ENCODE measurements around the gene IL15RA.

The IL15RA gene

GRCh38 chr10:5977471-5978229 lies at the start of gene IL15RA:
Gene IL15RA, minus strand, starts transcription at chr10:5977543. Its CDS starts 51 bp downstream, at chr10:5977492.
- H3K27ac Mint-ChIP-seq: peak within 1 kb of the TSS; percentile 93
- peaks cover 25% of the 10 kb centered on the region for H3K4me1 Mint-ChIP-seq
- peaks cover 22% of the 10 kb centered on the region for H3K36me3 Mint-ChIP-seq
- no peaks in the 10 kb centered on the region for H3K9me3 Mint-ChIP-seq
- peak; percentile 78 to 93 for DNase-seq (ENCODE audit: low spot score in 2 of 2)
- peak; percentile 86 for ATAC-seq
- peak within 1 kb of the TSS; percentile 88 for H3K4me3 Mint-ChIP-seq

DNA sequence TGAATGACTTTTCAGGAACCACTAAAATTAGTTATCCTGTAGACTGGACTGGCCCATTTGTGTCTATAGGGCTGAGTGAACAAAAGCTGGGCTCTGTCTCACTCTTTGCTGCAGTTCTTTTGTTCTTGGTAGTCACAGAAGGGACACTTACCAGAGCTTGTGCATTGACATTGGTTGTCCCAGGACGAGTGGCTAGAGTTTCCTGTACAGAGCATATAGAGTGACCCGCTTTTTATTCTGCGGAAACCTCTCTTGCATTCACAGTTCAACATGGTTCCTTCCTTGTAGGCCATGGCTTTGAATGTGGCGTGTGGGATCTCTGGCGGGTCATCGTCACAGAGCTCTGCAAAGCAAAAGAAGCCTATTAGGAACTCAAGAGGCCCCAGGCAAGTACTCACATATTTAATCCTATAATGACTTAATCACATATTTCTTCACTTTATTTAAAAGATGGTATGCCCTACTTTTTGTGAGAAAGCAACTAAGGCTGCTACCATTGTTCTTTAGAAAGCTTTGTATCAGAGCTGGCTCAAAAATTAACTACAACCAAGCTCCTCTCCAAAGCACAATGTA lies 48.4 kb upstream of the IL15RA start:
- Mint-ChIP-seq H3K4me1 (peaks cover 47% of the 10 kb centered on the region), H3K27ac (peak overlapping the region; percentile 83), H3K36me3 (peaks cover 100% of the 10 kb centered on the region), H3K9me3 (no peaks in the 10 kb centered on the region), H3K4me3 (no peak overlapping the region)
- ATAC-seq (no peak), DNase-seq (ENCODE audit: low spot score in 2 of 2) (peak in 1 of 2 donors; percentile 46)

DNA sequence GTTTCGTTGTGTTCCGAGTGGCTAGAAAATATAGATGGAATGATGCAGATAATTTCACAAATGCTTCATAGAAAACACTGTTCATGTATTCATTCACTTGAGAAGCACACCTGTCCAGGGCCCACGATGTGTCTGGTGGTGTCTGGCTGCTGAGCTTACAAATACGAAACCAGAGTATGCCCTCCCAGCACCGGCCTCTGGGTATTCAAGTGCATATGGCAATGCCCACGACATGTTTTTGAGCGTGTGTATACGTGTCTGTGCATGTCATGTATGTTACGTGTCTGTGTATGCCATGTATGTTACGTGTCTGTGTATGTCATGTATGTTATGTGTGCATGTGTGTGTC lies 47.0 kb upstream of the IL15RA start:
- Mint-ChIP-seq H3K4me1 (peaks cover 60% of the 10 kb centered on the region), H3K36me3 (peaks cover 100% of the 10 kb centered on the region), H3K4me3 (no peak overlapping the region), H3K27ac (peak overlapping the region; percentile 61), H3K9me3 (no peaks in the 10 kb centered on the region)
- ATAC-seq (no peak), DNase-seq (ENCODE audit: low spot score in 2 of 2) (peak in 1 of 2 donors; percentile 46)

DNA sequence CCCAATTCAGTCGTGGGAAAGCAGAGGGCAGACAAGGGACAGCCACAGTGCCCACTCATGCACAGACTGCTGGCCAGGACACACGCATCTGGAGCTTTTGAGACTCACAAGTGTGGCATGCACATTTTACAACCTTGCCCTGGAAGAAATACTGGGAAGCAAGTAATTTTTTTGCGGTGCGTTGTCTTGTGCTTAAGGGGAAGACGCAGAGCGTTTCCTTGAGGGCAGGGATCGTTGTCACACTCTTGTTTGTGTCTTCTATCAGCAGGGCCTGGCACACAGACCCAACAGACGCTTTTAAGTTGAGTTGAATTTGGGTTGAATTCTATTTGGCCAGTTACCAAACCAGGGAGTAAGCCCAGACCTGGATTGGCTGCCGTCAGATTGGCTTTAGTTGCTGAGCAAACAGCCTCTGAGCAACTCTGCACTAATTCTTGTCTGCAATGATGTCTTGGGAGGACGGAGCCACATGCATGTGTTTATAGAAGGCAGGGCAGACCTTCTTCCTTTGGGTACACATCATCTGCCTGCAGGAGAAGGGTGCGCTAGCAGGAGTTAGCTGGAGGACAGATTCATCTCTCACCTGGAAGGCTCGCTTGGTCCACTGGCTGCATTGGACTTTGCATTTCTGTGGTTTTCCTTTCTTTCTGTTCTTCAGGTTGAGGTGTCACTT lies 46.5 kb upstream of the IL15RA start:
- no peaks in the 10 kb centered on the region for H3K9me3 Mint-ChIP-seq
- no peak overlapping the region for H3K4me3 Mint-ChIP-seq
- peaks cover 100% of the 10 kb centered on the region for H3K36me3 Mint-ChIP-seq
- peaks cover 64% of the 10 kb centered on the region for H3K4me1 Mint-ChIP-seq
- H3K27ac Mint-ChIP-seq: peak overlapping the region; percentile 86
- peak in 1 of 2 donors; percentile 43 for DNase-seq (ENCODE audit: low spot score in 2 of 2)
- ATAC-seq: no peak

DNA sequence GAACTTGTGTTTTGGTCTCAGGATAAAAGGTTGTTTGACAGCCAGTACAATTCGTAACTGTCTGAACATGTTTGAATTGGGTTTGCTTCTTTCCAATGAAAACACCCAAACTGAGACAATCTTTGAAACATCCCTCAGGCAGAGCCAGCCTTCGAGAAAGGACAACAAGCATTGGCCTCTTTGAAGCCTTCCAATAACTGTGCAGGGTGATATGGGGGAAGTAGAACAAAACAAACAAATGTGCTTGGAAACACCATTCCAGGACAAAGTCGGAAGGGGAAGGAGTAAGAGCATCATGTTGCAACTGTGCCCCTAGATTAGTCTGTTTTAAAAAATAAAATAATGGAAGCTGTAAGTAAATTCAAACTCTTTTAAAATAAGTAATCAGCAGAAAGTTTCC lies 45.3 kb upstream of the IL15RA start:
- H3K27ac Mint-ChIP-seq: peak overlapping the region; percentile 86
- no peaks in the 10 kb centered on the region for H3K9me3 Mint-ChIP-seq
- peaks cover 100% of the 10 kb centered on the region for H3K36me3 Mint-ChIP-seq
- DNase-seq (ENCODE audit: low spot score in 2 of 2) (no peak), ATAC-seq (no peak)
- peak overlapping the region; percentile 16 for H3K4me3 Mint-ChIP-seq
- peaks cover 64% of the 10 kb centered on the region for H3K4me1 Mint-ChIP-seq

GRCh38 chr10:6020826-6021225 lies 43.5 kb upstream of the IL15RA start:
- Mint-ChIP-seq H3K36me3 (peaks cover 100% of the 10 kb centered on the region), H3K4me3 (peak overlapping the region; percentile 20)

GRCh38 chr10:6019796-6020195 lies 42.5 kb upstream of the IL15RA start:
- Mint-ChIP-seq H3K27ac (peak overlapping the region; percentile 89), H3K9me3 (no peaks in the 10 kb centered on the region), H3K4me3 (no peak overlapping the region), H3K36me3 (peaks cover 100% of the 10 kb centered on the region), H3K4me1 (peaks cover 77% of the 10 kb centered on the region)
- ATAC-seq (peak; percentile 2), DNase-seq (ENCODE audit: low spot score in 2 of 2) (peak in 1 of 2 donors; percentile 47)

More at GRCh38 chr10:6020826-6021225, 43.5 kb upstream of the IL15RA start:
- peak; percentile 0 to 47 for DNase-seq (ENCODE audit: low spot score in 2 of 2)
- Mint-ChIP-seq H3K27ac (peak overlapping the region; percentile 86), H3K9me3 (no peaks in the 10 kb centered on the region), H3K4me1 (peaks cover 67% of the 10 kb centered on the region)
- ATAC-seq: no peak

DNA sequence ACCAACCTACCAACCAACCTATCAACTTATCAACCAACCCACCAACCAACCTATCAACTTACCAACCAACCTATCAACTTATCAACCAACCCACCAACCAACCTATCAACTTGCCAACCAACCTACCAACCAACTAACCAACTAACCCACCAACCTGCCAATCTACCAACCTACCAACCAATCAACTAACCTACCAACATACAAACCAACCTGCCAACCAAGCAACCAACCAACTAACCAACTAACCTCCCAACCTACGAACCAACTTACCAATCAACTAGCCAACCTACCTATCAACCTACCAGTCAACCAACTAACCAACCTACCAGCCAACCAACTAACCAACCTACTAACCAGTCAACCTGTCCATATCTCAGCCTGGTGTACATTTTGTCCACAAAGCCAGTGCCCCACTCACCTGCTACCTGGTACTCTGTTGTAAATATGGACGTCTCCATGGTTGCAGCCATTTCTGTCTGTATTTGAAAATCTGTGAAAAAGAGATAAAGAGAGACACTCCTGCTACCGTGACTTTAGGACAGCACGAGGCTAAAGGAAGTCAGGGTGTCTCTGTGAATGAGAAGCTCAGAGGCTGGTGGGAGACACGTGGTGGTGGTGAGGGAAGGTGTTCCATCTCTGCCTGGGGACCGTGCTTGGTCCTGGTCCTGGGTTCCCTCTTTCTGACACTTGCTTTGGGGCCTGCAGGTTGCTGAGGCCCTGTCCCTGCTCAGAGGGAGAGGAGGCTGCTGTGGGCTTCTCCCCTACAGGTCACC lies 41.9 kb upstream of the IL15RA start:
- H3K4me1 Mint-ChIP-seq: peaks cover 83% of the 10 kb centered on the region
- ATAC-seq (peak; percentile 4), DNase-seq (ENCODE audit: low spot score in 2 of 2) (peak in 1 of 2 donors; percentile 54)
- peaks cover 100% of the 10 kb centered on the region for H3K36me3 Mint-ChIP-seq
- no peaks in the 10 kb centered on the region for H3K9me3 Mint-ChIP-seq
- peak overlapping the region; percentile 89 for H3K27ac Mint-ChIP-seq
- H3K4me3 Mint-ChIP-seq: peak overlapping the region; percentile 0

DNA sequence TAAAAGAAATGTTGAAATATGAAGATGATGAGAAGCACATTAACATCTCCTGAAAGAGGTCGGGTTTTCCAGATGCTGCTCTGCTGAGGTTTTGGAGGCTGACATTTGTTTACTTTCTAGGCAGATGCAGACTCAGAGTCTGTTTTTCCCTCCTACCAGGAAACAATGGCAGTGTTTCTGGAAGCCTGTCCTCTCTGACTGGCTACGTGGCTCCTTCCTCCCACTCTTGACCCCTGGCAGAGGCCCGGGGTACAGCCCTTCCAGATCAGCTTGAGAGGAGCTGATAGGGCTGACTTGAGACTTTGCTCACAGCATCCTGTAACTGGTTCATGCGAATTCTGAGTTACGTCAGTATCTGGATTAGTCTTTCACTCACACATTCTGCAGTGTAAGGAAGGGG lies 41.1 kb upstream of the IL15RA start:
- peaks cover 100% of the 10 kb centered on the region for H3K36me3 Mint-ChIP-seq
- no peaks in the 10 kb centered on the region for H3K9me3 Mint-ChIP-seq
- H3K27ac Mint-ChIP-seq: peak overlapping the region; percentile 89
- peaks cover 86% of the 10 kb centered on the region for H3K4me1 Mint-ChIP-seq
- DNase-seq (ENCODE audit: low spot score in 2 of 2): no peak
- peak overlapping the region; percentile 0 for H3K4me3 Mint-ChIP-seq
- no peak for ATAC-seq

- no peak overlapping the region for H3K4me3 Mint-ChIP-seq
- DNase-seq (ENCODE audit: low spot score in 2 of 2): no peak
- H3K27ac Mint-ChIP-seq: peak overlapping the region; percentile 89
- no peak for ATAC-seq
- peaks cover 83% of the 10 kb centered on the region for H3K4me1 Mint-ChIP-seq
- no peaks in the 10 kb centered on the region for H3K9me3 Mint-ChIP-seq
- H3K36me3 Mint-ChIP-seq: peaks cover 100% of the 10 kb centered on the region
These were observed 40.5 kb upstream of the IL15RA start for GRCh38 chr10:6017781-6018354.

DNA sequence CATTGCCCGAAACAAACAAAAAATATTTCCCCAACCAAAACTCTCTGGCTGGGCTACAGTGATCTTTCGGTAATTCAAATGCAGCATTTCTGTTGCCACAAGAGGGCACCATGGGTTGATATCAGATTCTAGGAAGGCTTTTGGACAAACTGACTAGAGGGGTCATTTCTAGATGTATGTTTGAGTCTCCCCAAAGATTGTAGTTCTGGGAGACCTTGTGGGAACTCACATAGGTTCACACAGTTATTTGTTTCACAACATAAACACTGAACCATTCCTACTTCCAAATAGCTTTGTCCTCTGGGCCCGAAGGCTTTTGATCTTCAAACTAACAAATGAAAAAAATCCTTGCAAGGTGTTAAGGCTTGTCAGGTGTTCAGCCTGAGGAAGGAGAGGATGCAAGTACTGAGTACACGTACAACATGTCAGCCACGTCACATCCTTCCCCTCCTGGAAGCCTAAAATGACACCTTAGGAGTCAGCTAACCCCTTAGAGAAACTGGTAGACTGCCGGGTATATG lies 37.0 kb upstream of the IL15RA start:
- Mint-ChIP-seq H3K27ac (peak overlapping the region; percentile 89), H3K4me1 (peaks cover 79% of the 10 kb centered on the region), H3K9me3 (peaks cover 2% of the 10 kb centered on the region), H3K4me3 (peak overlapping the region; percentile 15), H3K36me3 (peaks cover 100% of the 10 kb centered on the region)
- DNase-seq (ENCODE audit: low spot score in 2 of 2): peak in 1 of 2 donors; percentile 67
- ATAC-seq: peak; percentile 81

DNA sequence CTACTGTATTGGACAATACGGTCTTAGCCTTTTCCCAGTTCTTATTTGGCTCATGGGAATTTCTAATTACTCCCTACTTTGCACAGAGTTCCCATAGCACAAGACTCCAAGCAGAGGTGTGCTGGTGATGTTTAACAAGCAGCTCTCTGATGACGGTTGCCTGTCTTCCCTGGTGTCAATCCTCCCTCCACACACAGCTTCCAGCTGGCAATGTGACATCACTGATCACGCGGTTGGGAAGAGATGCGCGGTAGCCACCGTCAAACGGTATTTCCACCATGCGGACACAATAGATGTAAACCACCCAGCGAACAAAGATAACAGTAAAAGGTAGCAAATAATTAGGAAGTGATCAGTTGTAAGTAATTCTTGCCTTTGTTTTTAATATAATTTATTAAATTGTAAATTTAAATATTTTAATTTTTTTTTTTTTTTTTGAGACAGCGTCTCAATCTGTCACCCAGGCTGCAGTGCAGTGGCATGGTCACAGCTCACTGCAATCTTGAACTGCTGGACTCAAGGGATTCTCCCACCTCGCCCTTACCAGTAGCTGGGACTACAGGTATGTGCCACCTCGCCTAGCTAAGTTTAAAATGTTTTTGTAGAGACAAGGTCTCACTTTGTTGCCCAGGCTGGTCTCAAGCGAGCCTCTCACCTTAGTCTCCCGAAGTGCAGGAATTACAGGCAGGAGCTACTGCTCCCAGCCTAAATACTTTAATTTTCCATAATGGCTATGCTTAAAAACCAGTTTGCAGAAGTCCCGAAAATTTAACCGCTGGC lies 36.3 kb upstream of the IL15RA start:
- DNase-seq (ENCODE audit: low spot score in 2 of 2) (peak in 1 of 2 donors; percentile 52), ATAC-seq (no peak)
- peaks cover 76% of the 10 kb centered on the region for H3K4me1 Mint-ChIP-seq
- peak overlapping the region; percentile 89 for H3K27ac Mint-ChIP-seq
- no peak overlapping the region for H3K4me3 Mint-ChIP-seq
- H3K36me3 Mint-ChIP-seq: peaks cover 100% of the 10 kb centered on the region
- H3K9me3 Mint-ChIP-seq: peaks cover 2% of the 10 kb centered on the region

DNA sequence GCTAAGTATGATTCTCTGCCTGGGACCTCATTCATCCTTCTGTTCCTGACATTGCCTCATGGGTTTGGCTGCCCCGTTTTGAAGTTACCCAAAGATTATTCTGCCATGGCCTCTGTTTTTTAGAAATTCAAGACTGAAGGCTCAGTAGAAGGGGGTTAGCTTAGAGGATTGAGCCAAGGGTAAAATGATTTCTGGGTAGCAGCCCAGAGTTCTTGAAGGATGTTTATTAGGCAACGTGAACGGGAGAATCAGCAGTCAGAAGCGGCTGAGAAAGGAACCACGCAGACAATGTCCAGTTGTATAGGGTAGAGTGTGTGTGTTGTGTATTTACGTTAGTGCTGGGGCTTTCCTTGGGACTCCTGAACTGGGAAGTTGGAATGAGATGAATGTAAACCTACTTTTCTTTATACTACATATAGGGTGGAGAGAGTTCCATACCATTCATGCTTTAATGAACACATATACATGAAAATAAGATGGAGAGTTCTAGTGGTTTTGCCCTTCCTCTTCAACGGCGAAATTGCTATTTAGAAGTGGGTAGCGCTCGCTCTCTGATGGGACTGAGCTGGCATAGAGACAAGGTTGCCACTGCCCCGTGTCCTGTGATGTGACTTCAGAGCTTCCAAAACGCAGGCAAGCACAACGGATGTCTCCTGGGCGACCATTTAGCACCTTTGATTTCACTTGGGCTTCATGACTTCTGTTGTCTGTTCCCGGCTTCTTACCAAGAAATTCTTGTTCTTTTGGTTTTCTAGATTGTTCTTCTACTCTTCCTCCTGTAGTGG lies 35.0 kb upstream of the IL15RA start:
- peaks cover 97% of the 10 kb centered on the region for H3K36me3 Mint-ChIP-seq
- peak overlapping the region; percentile 89 for H3K27ac Mint-ChIP-seq
- peak overlapping the region; percentile 7 for H3K4me3 Mint-ChIP-seq
- DNase-seq (ENCODE audit: low spot score in 2 of 2) (peak in 1 of 2 donors; percentile 53), ATAC-seq (no peak)
- peaks cover 64% of the 10 kb centered on the region for H3K4me1 Mint-ChIP-seq
- H3K9me3 Mint-ChIP-seq: peaks cover 5% of the 10 kb centered on the region
